ENCODE measurements around the gene REM2.
"Not testable (repeated sequence)": the region's sequence is repeated elsewhere in the genome, so short reads cannot be mapped to it uniquely, and the experiment has no call there.

The REM2 gene

DNA sequence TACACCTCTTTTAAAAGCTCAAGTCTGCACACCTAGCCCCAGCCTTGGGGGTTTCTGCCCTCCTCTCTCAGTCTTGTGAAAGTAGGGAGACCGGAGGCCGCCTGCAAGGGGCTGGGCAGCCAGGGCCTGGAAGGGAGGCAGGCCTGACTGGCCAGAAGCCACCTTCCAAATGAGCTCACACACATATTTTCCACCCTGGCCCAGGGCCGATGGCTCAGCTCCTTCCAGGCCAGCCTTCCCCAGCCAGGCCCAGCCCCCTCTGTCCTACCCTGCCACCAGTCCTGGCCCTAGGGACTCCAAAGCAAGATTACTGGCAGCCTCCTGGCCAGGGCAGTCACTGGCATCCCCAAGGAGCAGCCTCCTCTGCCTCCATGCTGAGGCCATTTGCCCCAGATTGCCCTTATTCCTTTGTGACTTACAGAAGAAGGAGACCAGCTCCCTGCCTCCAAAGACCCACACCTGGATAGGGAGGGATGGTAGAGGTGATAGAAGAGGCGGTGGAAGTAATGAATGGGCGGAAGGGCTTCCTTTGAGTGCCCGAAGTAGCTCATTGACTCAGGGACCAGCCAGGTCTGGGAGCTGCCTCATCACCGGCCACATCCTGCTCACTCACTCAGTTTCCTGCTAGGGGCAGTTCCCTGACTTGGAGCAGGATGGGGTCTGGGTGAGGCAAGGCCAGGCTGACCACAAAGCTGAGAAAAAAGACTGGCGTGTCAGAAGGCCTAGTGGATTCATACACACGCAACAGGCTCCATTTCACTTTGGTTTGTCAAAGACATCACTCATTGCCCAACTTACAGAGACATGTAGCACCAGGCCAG lies 31.9 kb upstream of the REM2 start:
- Histone ChIP-seq H3K9ac (ENCODE audit: low read length) (no peak overlapping the region), H3K9me3 (ENCODE audit: insufficient read depth, low read length) (no peaks in the 10 kb centered on the region), H3K27me3 (ENCODE audit: low read depth, low read length) (no peaks in the 10 kb centered on the region), H3K4me1 (ENCODE audit: low read length) (peaks cover 4% of the 10 kb centered on the region), H3K4me3 (ENCODE audit: low read length) (no peak overlapping the region), H4K20me1 (ENCODE audit: insufficient read depth, low read length) (no peaks in the 10 kb centered on the region), H3K36me3 (replicated peaks; ENCODE audit: low read depth, low read length) (no peaks in the 10 kb centered on the region), H3K79me2 (ENCODE audit: low read length) (no peaks in the 10 kb centered on the region), H3K27ac (ENCODE audit: low read length) (no peak overlapping the region), H2AFZ (ENCODE audit: low read depth, low read length) (no peak overlapping the region), H3K4me2 (ENCODE audit: low read length) (no peak overlapping the region)
- no peak for TF ChIP-seq EZH2phosphoT487 (IDR thresholded peaks at IDR 0.05; ENCODE audit: low read depth)
- TF ChIP-seq, protein P1, sequence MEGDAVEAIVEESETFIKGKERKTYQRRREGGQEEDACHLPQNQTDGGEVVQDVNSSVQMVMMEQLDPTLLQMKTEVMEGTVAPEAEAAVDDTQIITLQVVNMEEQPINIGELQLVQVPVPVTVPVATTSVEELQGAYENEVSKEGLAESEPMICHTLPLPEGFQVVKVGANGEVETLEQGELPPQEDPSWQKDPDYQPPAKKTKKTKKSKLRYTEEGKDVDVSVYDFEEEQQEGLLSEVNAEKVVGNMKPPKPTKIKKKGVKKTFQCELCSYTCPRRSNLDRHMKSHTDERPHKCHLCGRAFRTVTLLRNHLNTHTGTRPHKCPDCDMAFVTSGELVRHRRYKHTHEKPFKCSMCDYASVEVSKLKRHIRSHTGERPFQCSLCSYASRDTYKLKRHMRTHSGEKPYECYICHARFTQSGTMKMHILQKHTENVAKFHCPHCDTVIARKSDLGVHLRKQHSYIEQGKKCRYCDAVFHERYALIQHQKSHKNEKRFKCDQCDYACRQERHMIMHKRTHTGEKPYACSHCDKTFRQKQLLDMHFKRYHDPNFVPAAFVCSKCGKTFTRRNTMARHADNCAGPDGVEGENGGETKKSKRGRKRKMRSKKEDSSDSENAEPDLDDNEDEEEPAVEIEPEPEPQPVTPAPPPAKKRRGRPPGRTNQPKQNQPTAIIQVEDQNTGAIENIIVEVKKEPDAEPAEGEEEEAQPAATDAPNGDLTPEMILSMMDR (IDR thresholded peaks at IDR 0.05; ENCODE audit: low read depth, low read length): no peak

DNA sequence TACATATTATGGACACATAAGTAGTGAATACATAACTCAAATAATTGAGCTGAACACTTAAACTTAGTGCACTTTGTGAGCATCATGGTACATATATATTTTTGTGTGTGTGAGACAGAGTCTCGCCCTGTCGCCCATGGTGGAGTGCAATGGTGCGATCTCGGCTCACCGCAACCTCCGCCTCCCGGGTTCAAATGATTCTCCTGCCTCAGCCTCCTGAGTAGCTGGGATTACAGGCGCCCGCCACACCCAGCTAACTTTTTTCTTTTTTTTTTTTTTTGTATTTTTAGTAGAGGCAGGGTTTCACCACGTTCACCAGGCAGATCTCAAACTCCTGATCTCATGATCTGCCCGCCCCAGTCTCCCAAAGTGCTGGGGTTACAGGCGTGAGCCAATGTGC lies 30.8 kb upstream of the REM2 start:
- not testable (repeated sequence) for H3K27me3 ChIP-seq (ENCODE audit: low read depth, low read length); H3K9ac ChIP-seq (ENCODE audit: low read length); H3K4me1 ChIP-seq (ENCODE audit: low read length); H3K4me2 ChIP-seq (ENCODE audit: low read length); H3K9me3 ChIP-seq (ENCODE audit: insufficient read depth, low read length); H2AFZ ChIP-seq (ENCODE audit: low read depth, low read length); H3K4me3 ChIP-seq (ENCODE audit: low read length); H4K20me1 ChIP-seq (ENCODE audit: insufficient read depth, low read length); H3K27ac ChIP-seq (ENCODE audit: low read length); H3K79me2 ChIP-seq (ENCODE audit: low read length); H3K36me3 ChIP-seq (replicated peaks; ENCODE audit: low read depth, low read length)

DNA sequence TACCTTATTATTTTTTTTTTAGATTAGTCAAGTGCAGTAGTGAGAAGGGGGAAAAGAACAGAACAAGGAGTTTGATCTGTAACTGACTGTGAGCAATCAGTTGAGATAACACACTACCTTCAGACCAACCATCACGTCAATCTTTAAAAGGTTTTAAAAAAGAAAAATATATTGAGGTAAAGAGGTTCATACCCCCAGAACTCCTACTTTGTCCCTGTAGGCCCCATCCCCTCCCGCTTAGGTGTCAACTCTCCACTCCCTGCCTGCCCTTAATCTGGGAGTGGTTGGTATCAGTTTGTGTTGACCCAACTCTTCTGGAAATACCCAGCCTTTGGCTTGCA lies 30.5 kb upstream of the REM2 start:
- TF ChIP-seq, protein P1 (IDR thresholded peaks at IDR 0.05; ENCODE audit: low read depth, low read length): no peak
- no peak for TF ChIP-seq EZH2phosphoT487 (IDR thresholded peaks at IDR 0.05; ENCODE audit: low read depth)
- Histone ChIP-seq H3K9me3 (ENCODE audit: insufficient read depth, low read length) (no peaks in the 10 kb centered on the region), H3K9ac (ENCODE audit: low read length) (peak overlapping the region; percentile 97; the same call in 1 of the 2 replicates), H3K36me3 (replicated peaks; ENCODE audit: low read depth, low read length) (no peaks in the 10 kb centered on the region), H3K27ac (ENCODE audit: low read length) (no peak overlapping the region), H4K20me1 (ENCODE audit: insufficient read depth, low read length) (no peaks in the 10 kb centered on the region), H3K4me1 (ENCODE audit: low read length) (peaks cover 4% of the 10 kb centered on the region), H3K79me2 (ENCODE audit: low read length) (no peaks in the 10 kb centered on the region), H3K4me3 (ENCODE audit: low read length) (peak overlapping the region; percentile 93; the same call in 1 of the 2 replicates), H3K4me2 (ENCODE audit: low read length) (peak overlapping the region; percentile 100), H3K27me3 (ENCODE audit: low read depth, low read length) (no peaks in the 10 kb centered on the region), H2AFZ (ENCODE audit: low read depth, low read length) (peak overlapping the region; percentile 94)

DNA sequence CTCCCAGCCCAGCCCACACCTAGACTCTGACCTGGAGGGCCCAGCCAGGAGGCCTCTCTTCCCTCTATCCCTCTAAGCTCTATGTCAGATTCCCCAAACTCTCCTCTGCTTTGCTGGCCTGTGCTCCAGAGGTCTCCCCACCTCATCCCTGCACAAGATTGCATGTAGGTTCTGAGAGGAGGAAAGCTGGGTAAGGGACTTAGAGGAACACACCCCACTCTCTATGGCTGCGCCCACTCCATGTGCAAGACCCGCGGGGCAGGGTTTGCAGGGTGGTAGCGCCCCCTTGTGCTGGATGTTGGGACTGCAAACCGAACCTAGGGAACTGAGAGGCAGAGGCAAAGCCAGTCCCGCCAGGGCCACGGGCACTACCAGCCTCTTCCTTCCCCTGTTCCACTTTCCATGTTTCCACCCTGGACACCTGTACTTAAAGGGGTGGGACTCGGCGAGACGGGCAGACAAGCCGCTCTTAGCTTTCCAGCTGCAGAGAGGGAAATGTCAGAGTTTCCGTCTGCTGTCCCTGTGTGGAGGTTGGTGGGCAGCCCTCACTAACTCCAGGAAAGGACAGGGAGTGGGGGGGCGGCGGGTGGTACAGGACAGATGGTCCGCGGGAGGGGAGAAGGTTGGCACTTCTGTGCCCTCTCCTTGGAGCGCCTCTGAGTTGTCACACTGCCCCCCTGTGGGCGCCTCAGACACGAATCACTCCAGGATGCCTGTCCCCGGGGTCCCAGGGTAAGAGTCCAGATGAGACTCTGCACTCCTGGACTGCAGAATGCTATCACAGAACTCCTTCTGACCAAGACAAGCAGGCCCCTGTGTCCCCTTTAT lies 29.9 kb upstream of the REM2 start:
- TF ChIP-seq, protein P1 (IDR thresholded peaks at IDR 0.05; ENCODE audit: low read depth, low read length): peak; percentile 82
- TF ChIP-seq EZH2phosphoT487 (IDR thresholded peaks at IDR 0.05; ENCODE audit: low read depth): no peak
- Histone ChIP-seq H3K4me3 (ENCODE audit: low read length) (peak overlapping the region; percentile 93), H3K9ac (ENCODE audit: low read length) (peak overlapping the region; percentile 97), H3K27me3 (ENCODE audit: low read depth, low read length) (no peaks in the 10 kb centered on the region), H3K27ac (ENCODE audit: low read length) (peak overlapping the region; percentile 62), H3K4me2 (ENCODE audit: low read length) (peak overlapping the region; percentile 100), H4K20me1 (ENCODE audit: insufficient read depth, low read length) (no peaks in the 10 kb centered on the region), H3K9me3 (ENCODE audit: insufficient read depth, low read length) (no peaks in the 10 kb centered on the region), H3K36me3 (replicated peaks; ENCODE audit: low read depth, low read length) (no peaks in the 10 kb centered on the region), H2AFZ (ENCODE audit: low read depth, low read length) (peak overlapping the region; percentile 94), H3K79me2 (ENCODE audit: low read length) (no peaks in the 10 kb centered on the region), H3K4me1 (ENCODE audit: low read length) (peaks cover 4% of the 10 kb centered on the region)

DNA sequence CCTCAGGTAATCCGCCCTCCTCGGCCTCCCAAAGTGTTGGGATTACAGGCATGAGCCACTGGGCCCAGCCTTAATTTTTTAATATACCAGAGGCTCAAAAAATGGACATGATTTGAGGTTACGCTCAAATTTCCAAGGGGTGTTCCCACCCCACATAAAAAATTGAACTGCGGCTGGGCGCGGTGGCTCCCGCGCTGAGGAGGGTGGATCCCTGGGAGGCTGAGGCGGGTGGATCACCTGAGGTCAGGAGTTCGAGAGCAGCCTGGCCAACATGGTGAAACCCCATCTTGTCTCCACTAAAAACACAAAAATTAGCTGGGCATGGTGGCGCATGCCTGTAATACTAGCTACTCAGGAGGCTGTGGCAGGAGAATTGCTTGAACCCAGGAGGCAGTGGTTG lies 28.7 kb upstream of the REM2 start:
- H3K27me3 ChIP-seq (ENCODE audit: low read depth, low read length); H3K4me3 ChIP-seq (ENCODE audit: low read length); H4K20me1 ChIP-seq (ENCODE audit: insufficient read depth, low read length); H3K4me2 ChIP-seq (ENCODE audit: low read length); H3K79me2 ChIP-seq (ENCODE audit: low read length); H2AFZ ChIP-seq (ENCODE audit: low read depth, low read length); H3K9me3 ChIP-seq (ENCODE audit: insufficient read depth, low read length); H3K9ac ChIP-seq (ENCODE audit: low read length); H3K27ac ChIP-seq (ENCODE audit: low read length); H3K36me3 ChIP-seq (replicated peaks; ENCODE audit: low read depth, low read length): not testable (repeated sequence)
- peaks cover 12% of the 10 kb centered on the region for H3K4me1 ChIP-seq (ENCODE audit: low read length)
